IPS-18c (cell line): ENCODE data around the gene CYP21A2.

ENCODE experiments used
- H3K4me3 ChIP-seq: 2 replicates; pipeline ENCODE4 v1.7.0; 2013; ENCODE audit warnings: low read depth, mild to moderate bottlenecking, low read length, moderate library complexity; ENCODE audit not compliant: insufficient read depth
- H3K9me3 ChIP-seq: one replicate; pipeline ENCODE4 v1.6.1; 2013; ENCODE audit warnings: mild to moderate bottlenecking, low read length, moderate library complexity; ENCODE audit not compliant: control insufficient read depth, insufficient read depth

The CYP21A2 gene

GRCh38 chr6:32069878-32070515, 31.8 kb downstream of the CYP21A2 start:
- no peak overlapping the region for H3K4me3 ChIP-seq
- no peaks in the 10 kb centered on the region for H3K9me3 ChIP-seq

- Histone ChIP-seq H3K4me3 (no peak overlapping the region), H3K9me3 (no peaks in the 10 kb centered on the region)
These were observed 32.8 kb downstream of the CYP21A2 start for GRCh38 chr6:32070814-32071543.

GRCh38 chr6:32073101-32073500, 34.9 kb downstream of the CYP21A2 start:
- no peak overlapping the region for H3K4me3 ChIP-seq
- no peaks in the 10 kb centered on the region for H3K9me3 ChIP-seq

GRCh38 chr6:32073613-32074012, 35.4 kb downstream of the CYP21A2 start:
- H3K9me3 ChIP-seq = no peaks in the 10 kb centered on the region
- H3K4me3 ChIP-seq = no peak overlapping the region

- no peaks in the 10 kb centered on the region for H3K9me3 ChIP-seq
- H3K4me3 ChIP-seq = no peak overlapping the region
These were observed 36.8 kb downstream of the CYP21A2 start for GRCh38 chr6:32074996-32075532.

GRCh38 chr6:32075781-32076180, 37.6 kb downstream of the CYP21A2 start:
- Histone ChIP-seq H3K9me3 (no peaks in the 10 kb centered on the region), H3K4me3 (no peak overlapping the region)

GRCh38 chr6:32076321-32076809, 38.1 kb downstream of the CYP21A2 start:
- H3K9me3 ChIP-seq = no peaks in the 10 kb centered on the region
- H3K4me3 ChIP-seq = no peak overlapping the region

- Histone ChIP-seq H3K4me3 (no peak overlapping the region), H3K9me3 (no peaks in the 10 kb centered on the region)
These were observed 41.5 kb downstream of the CYP21A2 start for GRCh38 chr6:32079566-32080290.

GRCh38 chr6:32081168-32081990, 43.2 kb downstream of the CYP21A2 start:
- H3K4me3 ChIP-seq = no peak overlapping the region
- no peaks in the 10 kb centered on the region for H3K9me3 ChIP-seq

- Histone ChIP-seq H3K9me3 (no peaks in the 10 kb centered on the region), H3K4me3 (no peak overlapping the region)
These were observed 44.3 kb downstream of the CYP21A2 start for GRCh38 chr6:32082478-32082877.

GRCh38 chr6:32082935-32083334, 44.7 kb downstream of the CYP21A2 start:
- no peak overlapping the region for H3K4me3 ChIP-seq
- H3K9me3 ChIP-seq = no peaks in the 10 kb centered on the region

GRCh38 chr6:32083812-32084768, 45.9 kb downstream of the CYP21A2 start:
- Histone ChIP-seq H3K4me3 (no peak overlapping the region), H3K9me3 (no peaks in the 10 kb centered on the region)

GRCh38 chr6:32084780-32085179, 46.6 kb downstream of the CYP21A2 start:
- H3K9me3 ChIP-seq = no peaks in the 10 kb centered on the region

GRCh38 chr6:32085759-32086459, 47.7 kb downstream of the CYP21A2 start:
- no peak overlapping the region for H3K4me3 ChIP-seq
- H3K9me3 ChIP-seq = no peaks in the 10 kb centered on the region

More at GRCh38 chr6:32084780-32085179, 46.6 kb downstream of the CYP21A2 start:
- H3K4me3 ChIP-seq = no peak overlapping the region
